ENCODE data around the gene SRSF4. TPM values are rescaled to one million over a fixed set of nuclear protein-coding genes. Genes with fewer than 3 reads are reported as not detected.

Gene SRSF4
- total and polyA plus RNA-seq, 9 of the 15 experiments (the other 6 are each of a cell fraction or from before 2014, with no cell fraction given), result 15.9 to 132 (median 82.0) TPM

DNA sequence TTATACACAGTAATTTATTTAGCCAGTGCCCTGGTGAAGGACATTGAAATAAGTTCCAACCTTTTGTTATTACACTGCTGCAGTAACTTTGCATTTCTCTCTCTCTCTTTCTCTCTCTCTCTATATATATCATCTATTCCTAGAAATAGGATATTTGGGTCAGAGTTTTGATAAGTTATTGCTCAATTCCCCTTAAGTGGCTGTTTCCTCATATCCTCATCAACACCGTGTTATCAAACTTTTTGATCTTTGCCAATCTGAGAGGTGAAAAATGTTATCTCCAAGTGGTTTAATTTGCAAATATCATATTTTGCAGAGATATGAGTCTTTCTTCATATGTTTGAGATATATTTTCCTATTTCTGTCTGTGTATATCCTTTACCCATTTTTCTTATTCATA lies 1.6 kb upstream of the SRSF4 start (continued):
- TF ChIP-seq VEZF1 (CRISPR knock-in tag; IDR thresholded peaks at IDR 0.05) (no peak), POLR2AphosphoS5 (IDR thresholded peaks at IDR 0.05; ENCODE audit: control insufficient read depth, insufficient read depth, low read depth, low read length) (no peak), TEAD1 (CRISPR knock-in tag; IDR thresholded peaks at IDR 0.05) (no peak), ARID1B (IDR thresholded peaks at IDR 0.05) (peak; percentile 53), HNRNPLL (IDR thresholded peaks at IDR 0.05; ENCODE audit: low read depth, low read length, poor library complexity, severe bottlenecking) (no peak), SOX6 (IDR thresholded peaks at IDR 0.05) (0 out of 2 replicates have a peak, but pooled peaks have one; percentile 12), ZFP91 (CRISPR knock-in tag; IDR thresholded peaks at IDR 0.05) (no peak), IRF9 (tag; IDR thresholded peaks at IDR 0.05) (no peak), JUND (IDR thresholded peaks at IDR 0.05; ENCODE audit: borderline replicate concordance, low read depth, low read length) (peak; percentile 8; the same call in 1 of the 2 replicates), JUND (tag; IDR thresholded peaks at IDR 0.05; ENCODE audit: borderline replicate concordance, low read depth, low read length) (no peak; the same call in 2 of the 3 replicates), TEAD2 (tag; IDR thresholded peaks at IDR 0.05) (no peak), E2F5 (CRISPR knock-in tag; IDR thresholded peaks at IDR 0.05) (no peak), XRCC5 (IDR thresholded peaks at IDR 0.05; ENCODE audit: low read depth, low read length) (no peak), PRPF4 (IDR thresholded peaks at IDR 0.05; ENCODE audit: insufficient read depth, low read depth, low read length, poor library complexity, severe bottlenecking) (no peak), CHAMP1 (IDR thresholded peaks at IDR 0.05) (no peak), EHMT2 (IDR thresholded peaks at IDR 0.05) (no peak), HIVEP1 (CRISPR knock-in tag; IDR thresholded peaks at IDR 0.05) (no peak)
- TF ChIP-seq, protein P1, sequence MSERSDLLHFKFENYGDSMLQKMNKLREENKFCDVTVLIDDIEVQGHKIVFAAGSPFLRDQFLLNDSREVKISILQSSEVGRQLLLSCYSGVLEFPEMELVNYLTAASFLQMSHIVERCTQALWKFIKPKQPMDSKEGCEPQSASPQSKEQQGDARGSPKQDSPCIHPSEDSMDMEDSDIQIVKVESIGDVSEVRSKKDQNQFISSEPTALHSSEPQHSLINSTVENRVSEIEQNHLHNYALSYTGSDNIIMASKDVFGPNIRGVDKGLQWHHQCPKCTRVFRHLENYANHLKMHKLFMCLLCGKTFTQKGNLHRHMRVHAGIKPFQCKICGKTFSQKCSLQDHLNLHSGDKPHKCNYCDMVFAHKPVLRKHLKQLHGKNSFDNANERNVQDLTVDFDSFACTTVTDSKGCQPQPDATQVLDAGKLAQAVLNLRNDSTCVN (CRISPR knock-in tag; IDR thresholded peaks at IDR 0.05), result no peak

Data from K562 (cell line).